ENCODE measurements around the gene SCIN. TPM values are rescaled to one million over a fixed set of nuclear protein-coding genes. Genes with fewer than 3 reads are reported as not detected.

Gene SCIN
- total RNA-seq, 1 experiment from 2014 or later, result not detected

DNA sequence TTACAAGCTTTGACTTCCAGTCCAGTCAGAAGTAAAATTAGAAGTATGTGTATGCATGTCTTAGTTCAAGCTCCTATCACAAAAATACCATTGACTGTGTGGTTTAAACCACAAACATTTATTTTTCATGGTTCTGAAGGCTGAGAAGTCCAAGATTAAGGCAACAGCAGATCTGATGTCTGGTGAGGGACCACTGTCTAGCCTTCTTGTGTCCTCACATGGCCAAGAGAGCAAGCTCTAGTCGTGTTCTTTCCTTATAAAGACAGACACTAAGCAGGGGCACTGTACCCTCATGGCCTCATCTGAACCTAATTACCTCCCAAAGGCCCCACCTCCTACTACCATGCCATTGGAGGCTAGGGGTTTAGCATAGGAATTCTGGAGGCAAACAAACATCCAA, 75.6 kb downstream of the SCIN start:
- H3K27ac Mint-ChIP-seq (ENCODE audit: low read depth, unreplicated experiment), result no peak overlapping the region
- H3K4me3 Mint-ChIP-seq (ENCODE audit: unreplicated experiment), result no peak overlapping the region
- H3K27me3 Mint-ChIP-seq (ENCODE audit: insufficient read depth, unreplicated experiment), result no peaks in the 10 kb centered on the region
- H3K4me1 Mint-ChIP-seq (ENCODE audit: insufficient read depth, unreplicated experiment), result peaks cover 4% of the 10 kb centered on the region
- ChIA-PET POLR2A (no interaction called here), CTCF (interaction anchor here (0.5 to 0.8 kb wide), 5 partner anchors 21 to 615 kb away, joined by 3 to 6 read pairs (median 3); partner anchors contain the start of gene ARL4A)
- no TSS peak for BruUV-seq (replicated peaks)
- no peaks in the 10 kb centered on the region for H3K36me3 Mint-ChIP-seq (ENCODE audit: insufficient read depth, unreplicated experiment)
- H3K9me3 Mint-ChIP-seq (ENCODE audit: unreplicated experiment), result no peaks in the 10 kb centered on the region
- no peak for TF ChIP-seq CTCF (IDR thresholded peaks at IDR 0.05; ENCODE audit: unreplicated experiment)
- intact Hi-C loops (cut with micrococcal nuclease), result no loop called here
- no peak for DNase-seq (ENCODE audit: unreplicated experiment)

GRCh38 chr7:12647364-12648219, 77.1 kb downstream of the SCIN start:
- Mint-ChIP-seq H3K4me1 (ENCODE audit: insufficient read depth, unreplicated experiment) (peaks cover 4% of the 10 kb centered on the region), H3K9me3 (ENCODE audit: unreplicated experiment) (no peaks in the 10 kb centered on the region), H3K27ac (ENCODE audit: low read depth, unreplicated experiment) (no peak overlapping the region), H3K27me3 (ENCODE audit: insufficient read depth, unreplicated experiment) (no peaks in the 10 kb centered on the region), H3K4me3 (ENCODE audit: unreplicated experiment) (no peak overlapping the region), H3K36me3 (ENCODE audit: insufficient read depth, unreplicated experiment) (no peaks in the 10 kb centered on the region)
- ChIA-PET CTCF (interaction anchor here (0.6 to 2.0 kb wide), 5 partner anchors 9 to 615 kb away, joined by 3 to 9 read pairs (median 3); no protein-coding TSS in a partner anchor), POLR2A (interaction anchor here (0.8 to 1.3 kb wide), 2 partner anchors 12 to 39 kb away, joined by 4 to 6 read pairs; no protein-coding TSS in a partner anchor)
- intact Hi-C loops (cut with micrococcal nuclease), result no loop called here
- no TSS peak for BruUV-seq (replicated peaks)
- no peak for TF ChIP-seq CTCF (IDR thresholded peaks at IDR 0.05; ENCODE audit: unreplicated experiment)
- peak; percentile 49 for DNase-seq (ENCODE audit: unreplicated experiment)

- CTCF ChIA-PET, result interaction anchor here (0.6 to 2.0 kb wide), 2 partner anchors 10 to 125 kb away, joined by 3 to 9 read pairs; no protein-coding TSS in a partner anchor
These were observed 78.3 kb downstream of the SCIN start for GRCh38 chr7:12648704-12649261.

More at GRCh38 chr7:12648704-12649261, 78.3 kb downstream of the SCIN start:
- no TSS peak for BruUV-seq (replicated peaks)
- Mint-ChIP-seq H3K27me3 (ENCODE audit: insufficient read depth, unreplicated experiment) (no peaks in the 10 kb centered on the region), H3K27ac (ENCODE audit: low read depth, unreplicated experiment) (no peak overlapping the region), H3K36me3 (ENCODE audit: insufficient read depth, unreplicated experiment) (no peaks in the 10 kb centered on the region), H3K4me1 (ENCODE audit: insufficient read depth, unreplicated experiment) (peaks cover 10% of the 10 kb centered on the region), H3K4me3 (ENCODE audit: unreplicated experiment) (no peak overlapping the region), H3K9me3 (ENCODE audit: unreplicated experiment) (no peaks in the 10 kb centered on the region)
- intact Hi-C loops (cut with micrococcal nuclease), result no loop called here
- DNase-seq (ENCODE audit: unreplicated experiment), result no peak
- no peak for TF ChIP-seq CTCF (IDR thresholded peaks at IDR 0.05; ENCODE audit: unreplicated experiment)
- POLR2A ChIA-PET, result interaction anchor here (1.3 kb wide), 1 partner anchor 38 kb away, joined by 6 read pairs; no protein-coding TSS in a partner anchor

All from MCF 10A (cell line).